GM18507 (cell line): ENCODE data around the gene COX6B1.
"Not testable (repeated sequence)": the region's sequence is repeated elsewhere in the genome, so short reads cannot be mapped to it uniquely, and the experiment has no call there.

Source experiments
- DNase-seq: peaks from one replicate; pipeline ENCODE4 v3.0.0; 2011; ENCODE audit warnings: low read depth; ENCODE audit not compliant: insufficient read length; ENCODE audit errors: extremely low spot score
- FAIRE-seq: peaks from 2 replicates; lab custom pipeline; 2011; peaks lifted over from hg19 to GRCh38; lab: Jason Lieb, UNC

The COX6B1 gene

DNA sequence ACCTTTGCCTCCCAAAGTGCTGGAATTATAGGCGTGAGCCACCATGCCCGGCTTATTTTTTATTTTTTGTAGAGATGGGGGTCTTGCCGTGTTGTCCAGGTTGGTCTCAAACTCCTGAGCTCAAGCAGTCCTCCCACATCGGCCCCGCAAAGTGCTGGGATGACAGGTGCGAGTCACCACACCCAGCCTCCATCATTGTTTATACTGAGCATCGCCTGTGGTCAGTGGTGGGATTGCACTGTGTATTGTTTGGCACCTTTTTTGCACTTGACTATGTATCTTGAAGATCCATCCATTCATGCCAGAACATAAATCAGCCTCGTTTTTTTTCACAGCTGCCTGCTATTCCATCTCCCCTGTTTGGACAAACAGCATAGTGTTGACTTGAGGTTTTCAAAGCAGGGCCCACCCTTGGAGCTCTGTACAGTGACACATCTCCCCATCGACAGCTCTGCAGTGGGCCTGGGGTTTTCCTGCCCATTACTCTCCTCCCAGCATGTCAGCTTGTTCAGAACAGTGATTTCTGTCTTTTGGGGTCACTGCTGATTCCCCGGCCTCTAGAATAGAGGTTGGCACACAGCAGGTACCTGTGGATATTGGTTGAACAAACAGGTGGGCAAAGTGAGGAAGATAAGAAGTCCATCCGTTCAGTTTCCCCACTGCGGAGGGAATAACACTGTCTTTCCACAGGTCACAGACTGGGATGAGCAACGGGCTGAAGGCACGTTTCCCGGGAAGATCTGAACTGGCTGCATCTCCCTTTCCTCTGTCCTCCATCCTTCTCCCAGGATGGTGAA lies 10.0 kb downstream of the COX6B1 start:
- FAIRE-seq, result no peak
- no peak for DNase-seq

DNA sequence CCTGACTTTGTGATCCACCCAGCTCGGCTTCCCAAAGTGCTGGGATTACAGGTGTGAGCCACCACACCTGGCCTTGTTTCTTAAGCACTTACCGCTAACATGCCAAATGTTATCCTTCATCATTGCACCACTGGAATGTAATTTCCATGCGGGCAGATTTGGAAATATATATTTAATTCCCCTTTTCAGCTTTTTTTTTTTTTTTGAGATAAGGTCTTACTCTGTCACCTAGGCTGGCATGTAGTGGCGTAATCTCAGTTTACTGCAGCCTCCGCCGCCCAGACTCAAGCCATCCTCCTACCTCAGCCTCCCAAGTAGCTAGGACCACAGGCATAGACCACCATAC lies 13.8 kb downstream of the COX6B1 start:
- no peak for FAIRE-seq
- DNase-seq, result no peak

DNA sequence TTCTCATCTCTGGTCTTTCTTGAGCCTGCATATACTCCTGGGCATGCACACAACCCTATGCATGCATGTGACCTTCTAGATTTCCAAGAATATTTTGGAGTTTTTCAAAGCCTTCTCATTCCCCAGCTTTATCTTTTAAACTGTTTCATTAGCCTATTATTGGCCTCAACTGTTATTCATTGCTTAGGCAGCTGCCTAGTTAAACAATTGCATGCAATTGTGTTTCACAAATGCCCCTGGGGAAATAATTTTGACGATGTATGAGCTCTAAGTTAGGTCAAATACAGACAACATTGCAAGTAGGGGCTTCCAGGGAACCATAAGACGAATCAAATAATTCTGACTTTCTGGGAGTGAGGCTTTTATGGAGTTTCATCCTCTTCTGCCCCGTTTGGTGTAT lies 15.9 kb downstream of the COX6B1 start:
- DNase-seq, result no peak
- no peak for FAIRE-seq

DNA sequence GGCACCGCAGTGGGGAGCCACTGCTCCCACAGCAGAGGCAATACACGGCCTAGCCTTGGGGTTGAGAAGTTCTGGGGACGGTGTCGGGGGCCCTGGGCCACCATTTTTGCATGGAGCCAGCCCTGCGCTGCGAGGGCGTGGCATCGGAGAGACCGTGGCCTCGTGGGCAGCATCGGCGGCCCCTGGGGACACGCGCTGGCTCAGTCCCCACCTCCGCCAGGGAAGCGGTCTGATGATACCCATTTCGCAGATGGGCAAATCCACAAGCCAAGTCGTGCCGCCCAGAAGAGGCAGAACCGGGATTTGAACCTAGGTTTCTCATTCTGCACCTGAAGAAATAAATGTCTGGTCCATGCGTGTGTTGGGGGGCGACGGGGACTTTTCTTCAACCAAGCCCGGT lies 17.0 kb downstream of the COX6B1 start:
- FAIRE-seq (no peak), DNase-seq (no peak)

DNA sequence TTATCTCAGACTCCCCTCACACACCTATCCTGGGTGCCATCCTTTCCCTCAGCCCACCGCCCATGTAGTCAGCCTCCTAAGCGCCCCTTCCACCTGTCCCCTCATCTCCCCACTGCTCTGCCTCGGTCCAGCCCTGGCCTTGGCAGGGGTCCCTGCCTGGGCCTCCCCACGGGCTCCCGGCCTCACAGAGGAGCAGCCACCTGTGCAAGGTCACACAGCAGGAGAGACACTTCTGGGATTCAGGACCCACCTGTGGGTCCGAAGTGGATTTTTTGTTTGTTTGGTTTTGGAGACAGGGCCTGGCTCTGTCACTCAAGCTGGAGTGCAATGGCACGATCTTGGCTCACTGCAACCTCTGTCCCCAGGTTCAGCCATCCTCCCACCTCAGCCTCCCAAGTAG lies 17.5 kb downstream of the COX6B1 start:
- FAIRE-seq (no peak), DNase-seq (no peak)

DNA sequence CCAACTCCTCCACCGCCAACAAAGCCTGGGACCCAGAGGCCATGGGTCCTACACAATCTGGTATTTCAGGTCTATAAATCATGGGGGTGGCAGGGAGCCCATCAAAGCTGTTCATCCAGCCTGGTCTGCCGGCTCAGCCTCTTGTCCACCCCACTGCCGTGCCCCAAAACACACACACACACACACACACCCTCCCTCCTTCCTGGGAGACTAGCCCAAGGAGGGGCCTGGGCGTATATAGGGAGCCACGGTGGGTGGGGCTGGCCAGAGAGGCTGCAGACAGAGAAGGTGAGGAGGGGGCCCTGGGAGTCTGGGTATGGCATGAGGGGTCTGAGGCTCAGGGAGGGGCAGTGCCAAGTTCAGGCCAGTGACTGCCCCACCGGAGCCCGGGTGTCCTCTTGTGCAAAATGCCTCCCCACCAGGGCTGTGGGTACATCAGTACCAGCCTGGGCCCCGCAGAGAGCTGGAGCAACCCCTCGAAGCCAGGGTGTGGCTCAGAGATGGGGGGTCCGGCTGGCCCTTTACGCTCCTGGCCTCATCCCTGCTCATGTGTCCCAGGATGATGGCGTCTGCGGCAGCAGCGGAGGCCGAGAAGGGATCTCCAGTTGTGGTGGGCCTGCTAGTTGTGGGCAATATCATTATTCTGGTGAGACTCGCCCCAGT lies 18.3 kb downstream of the COX6B1 start, which contains the start of gene UPK1A:
UPK1A (plus strand) TSS at position 267 of the 663 bp plus-strand sequence; CDS start at position 563, 296 bp downstream.
- FAIRE-seq (no peak), DNase-seq (no peak)

DNA sequence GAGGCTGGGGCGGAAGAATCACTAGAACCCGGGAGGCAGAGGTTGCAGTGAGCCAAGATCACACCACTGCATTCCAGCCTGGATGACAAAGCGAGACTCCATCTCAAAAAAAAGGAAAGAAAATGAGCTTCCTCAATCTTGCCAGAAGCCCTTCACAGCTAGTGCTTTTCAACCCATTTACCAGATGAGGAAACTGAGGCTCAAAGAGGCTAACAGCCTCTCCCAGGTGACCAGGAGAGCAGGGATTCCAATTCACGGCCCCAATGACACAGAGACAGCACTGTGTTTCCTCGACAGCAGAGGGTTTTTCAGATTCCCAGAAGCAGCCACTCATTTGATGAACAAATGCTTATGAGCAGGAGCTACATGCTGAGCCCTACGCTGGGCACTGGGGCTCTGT lies 21.4 kb downstream of the COX6B1 start:
- DNase-seq (no peak), FAIRE-seq (no peak)

DNA sequence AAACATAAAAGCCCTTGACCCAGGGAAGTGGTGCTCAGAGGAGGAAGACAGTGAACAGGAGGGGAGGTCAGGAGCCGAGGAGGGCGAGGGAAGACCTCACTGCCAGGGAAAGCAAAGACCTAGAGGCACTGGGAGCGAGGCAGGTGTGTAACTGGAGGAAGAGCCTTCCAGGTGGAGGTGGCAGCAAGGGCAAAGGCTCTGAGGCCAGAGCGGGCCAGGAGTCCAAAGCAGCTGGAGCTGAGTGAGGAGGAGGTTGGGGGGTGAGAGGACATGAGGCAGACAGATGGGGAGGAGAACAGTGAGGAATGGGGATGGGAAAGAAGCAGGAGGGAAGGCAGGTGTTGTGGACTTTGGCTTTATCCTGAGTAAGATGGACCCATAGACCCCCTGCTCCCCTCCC lies 21.9 kb downstream of the COX6B1 start:
- DNase-seq, result no peak

DNA sequence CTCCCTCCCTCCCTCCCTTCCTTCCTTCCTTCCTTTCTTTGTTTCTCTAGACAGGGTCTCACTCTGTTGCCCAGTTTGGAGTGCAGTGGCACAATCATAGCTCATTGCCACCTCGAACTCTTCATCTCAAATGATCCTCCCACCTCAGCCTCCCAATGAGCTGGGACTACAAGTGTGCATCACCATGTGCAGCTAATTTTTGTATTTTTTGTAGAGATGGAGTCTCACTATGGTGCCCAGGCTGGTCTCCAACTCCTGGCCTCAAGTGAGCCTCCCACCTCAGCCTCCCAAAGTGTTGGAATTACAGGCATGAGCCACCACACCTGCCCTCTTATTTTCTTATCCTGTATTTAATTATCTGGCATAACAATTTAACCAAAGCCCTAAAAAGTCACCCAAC lies 22.6 kb downstream of the COX6B1 start:
- DNase-seq (no peak), FAIRE-seq (no peak)

More for the DNA sequence above, 21.9 kb downstream of the COX6B1 start:
- FAIRE-seq, result no peak

DNA sequence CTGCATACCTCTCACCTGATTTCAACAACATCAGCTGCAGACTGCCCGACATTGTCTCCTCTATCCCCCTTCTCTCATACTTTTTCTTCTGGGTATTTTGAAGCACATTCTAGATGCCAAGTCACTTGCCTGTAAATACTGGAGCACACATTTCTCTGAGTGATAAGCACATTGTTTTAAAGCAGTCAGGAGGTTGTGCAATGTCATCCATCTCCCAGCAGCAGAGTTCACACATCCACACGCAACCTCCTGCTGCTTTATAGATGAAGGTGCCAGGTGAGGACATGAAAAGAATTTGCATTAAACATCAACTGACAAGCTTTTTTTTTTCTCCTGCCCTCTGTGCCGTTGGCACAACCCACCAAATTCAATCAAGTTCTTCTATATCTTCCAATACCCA lies 23.7 kb downstream of the COX6B1 start:
- no peak for DNase-seq
- FAIRE-seq, result no peak

DNA sequence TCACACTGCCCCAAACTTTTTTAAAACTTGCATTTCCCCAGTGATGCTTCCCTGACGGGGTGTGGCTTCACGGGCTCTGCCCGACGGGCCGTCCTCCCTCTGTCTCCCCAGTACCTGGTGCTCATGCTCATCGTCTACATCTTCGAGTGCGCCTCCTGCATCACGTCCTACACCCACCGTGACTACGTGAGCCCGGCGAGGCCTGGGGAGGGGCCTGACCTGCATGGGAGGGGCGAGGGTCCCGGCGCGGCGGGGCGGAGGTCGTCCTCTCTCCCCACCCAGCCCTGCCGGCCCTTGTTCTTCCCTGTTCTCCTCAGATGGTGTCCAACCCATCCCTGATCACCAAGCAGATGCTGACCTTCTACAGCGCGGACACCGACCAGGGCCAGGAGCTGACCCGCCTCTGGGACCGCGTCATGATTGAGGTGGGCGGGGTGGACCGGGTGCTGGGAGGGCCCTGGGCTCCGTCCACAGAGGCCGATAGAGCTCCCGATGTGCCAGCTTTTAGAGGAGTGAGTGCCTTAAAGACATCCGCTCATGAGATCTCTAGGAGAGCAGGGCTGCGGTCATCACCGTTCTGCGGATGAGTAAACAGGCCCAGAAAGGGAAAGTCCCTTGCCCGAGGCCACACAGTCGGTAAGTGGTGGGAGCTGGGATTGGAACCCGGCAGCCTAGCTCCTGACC lies 25.1 kb downstream of the COX6B1 start:
- FAIRE-seq, result peak; percentile 80
- DNase-seq, result peak; percentile 32

DNA sequence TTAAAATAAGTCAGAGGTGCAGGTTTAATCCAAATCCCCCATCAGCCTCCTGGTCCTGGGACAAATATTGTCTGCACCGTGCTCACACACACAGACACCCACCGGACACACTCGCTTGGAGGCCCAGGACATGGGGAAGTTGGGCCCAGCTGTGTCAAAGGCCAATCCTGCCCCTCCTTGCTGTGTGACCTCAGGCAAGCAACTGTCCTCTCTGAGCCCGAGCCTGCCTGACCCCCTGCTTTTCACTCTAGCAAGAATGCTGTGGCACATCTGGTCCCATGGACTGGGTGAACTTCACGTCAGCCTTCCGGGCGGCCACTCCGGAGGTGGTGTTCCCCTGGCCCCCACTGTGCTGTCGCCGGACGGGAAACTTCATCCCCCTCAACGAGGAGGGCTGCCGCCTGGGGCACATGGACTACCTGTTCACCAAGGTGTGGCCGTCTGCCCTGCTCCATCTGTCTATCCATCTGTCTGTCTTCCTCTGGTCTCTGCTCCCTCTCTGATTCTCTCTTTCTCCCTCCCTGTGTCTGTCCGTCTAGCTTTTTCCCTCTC lies 27.5 kb downstream of the COX6B1 start:
- DNase-seq (no peak), FAIRE-seq (no peak)

DNA sequence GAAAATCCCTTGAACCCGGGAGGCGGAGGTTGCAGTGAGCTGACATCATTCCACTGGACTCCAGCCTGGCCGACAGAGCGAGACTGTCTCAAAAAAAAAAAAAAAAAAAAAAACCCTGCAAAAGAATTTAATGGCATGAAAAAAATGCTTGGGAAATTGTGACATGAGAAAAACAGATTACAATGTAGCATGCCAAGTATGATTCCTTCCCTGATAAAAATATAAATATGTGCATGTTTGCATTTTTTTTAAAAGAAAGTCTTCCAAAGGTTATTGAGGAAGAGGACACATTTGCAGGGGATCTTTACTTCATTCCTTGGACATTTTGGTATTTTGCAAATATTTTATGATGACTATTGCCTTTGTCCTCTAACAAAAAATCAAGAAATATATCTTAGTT lies 41.7 kb downstream of the COX6B1 start:
- no peak for FAIRE-seq
- no peak for DNase-seq

DNA sequence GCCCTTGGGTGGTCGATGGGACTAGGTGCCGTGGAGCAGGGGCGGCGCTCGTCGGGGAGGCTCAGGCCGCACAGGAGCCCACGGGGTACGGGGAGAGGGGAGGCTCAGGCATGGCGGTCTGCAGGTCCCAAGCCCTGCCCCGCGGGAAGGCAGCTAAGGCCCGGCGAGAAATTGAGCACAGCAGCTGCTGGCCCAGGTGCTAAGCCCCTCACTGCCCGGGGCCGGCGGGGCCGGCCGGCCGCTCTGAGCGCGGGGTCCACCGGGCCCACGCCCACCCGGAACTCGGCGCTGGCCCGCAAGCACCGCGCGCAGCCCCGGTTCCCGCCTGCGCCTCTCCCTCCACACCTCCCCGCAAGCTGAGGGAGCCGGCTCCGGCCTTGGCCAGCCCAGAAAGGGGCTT lies 43.0 kb downstream of the COX6B1 start:
- DNase-seq, FAIRE-seq: not testable (repeated sequence)

DNA sequence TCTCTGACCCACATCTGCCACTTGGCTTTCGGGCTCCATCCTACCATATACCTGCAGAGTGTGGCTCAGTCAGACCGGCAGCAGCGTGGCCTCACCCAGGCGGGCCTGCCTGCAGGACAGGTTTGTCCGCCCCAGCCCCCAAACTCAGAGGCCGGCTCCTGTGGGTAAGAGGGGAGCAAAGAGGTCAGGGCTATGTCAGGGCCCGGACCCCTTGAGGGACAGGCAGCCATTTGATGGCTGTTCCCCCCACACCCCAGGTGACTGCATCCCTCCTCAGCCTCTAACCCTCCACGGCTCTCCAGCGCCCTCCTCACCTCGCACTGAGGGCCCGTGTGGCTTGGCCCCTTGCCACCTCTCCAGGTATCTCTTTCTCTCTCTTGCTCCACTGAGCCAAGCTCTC lies 43.9 kb downstream of the COX6B1 start:
- FAIRE-seq (no peak), DNase-seq (no peak)

DNA sequence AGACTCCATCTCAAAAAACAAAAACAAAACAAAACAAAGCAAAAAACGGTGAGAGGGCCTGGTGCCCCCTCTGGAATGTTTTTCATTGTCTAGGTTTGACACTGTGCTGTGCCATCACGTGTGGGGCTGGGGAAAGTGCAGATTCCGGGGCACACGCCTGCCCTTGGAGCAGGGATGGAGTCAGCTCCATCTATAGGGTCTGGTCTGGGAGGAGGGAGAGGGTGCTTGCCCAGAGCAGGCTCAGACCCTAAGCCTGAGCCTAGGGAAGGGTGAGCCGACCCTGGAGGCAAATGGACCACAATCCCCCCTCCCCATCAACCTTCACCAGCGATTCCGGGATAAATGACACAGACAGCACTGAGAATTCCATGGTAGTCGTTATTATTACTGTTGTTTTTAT lies 45.3 kb downstream of the COX6B1 start:
- DNase-seq (no peak), FAIRE-seq (no peak)

DNA sequence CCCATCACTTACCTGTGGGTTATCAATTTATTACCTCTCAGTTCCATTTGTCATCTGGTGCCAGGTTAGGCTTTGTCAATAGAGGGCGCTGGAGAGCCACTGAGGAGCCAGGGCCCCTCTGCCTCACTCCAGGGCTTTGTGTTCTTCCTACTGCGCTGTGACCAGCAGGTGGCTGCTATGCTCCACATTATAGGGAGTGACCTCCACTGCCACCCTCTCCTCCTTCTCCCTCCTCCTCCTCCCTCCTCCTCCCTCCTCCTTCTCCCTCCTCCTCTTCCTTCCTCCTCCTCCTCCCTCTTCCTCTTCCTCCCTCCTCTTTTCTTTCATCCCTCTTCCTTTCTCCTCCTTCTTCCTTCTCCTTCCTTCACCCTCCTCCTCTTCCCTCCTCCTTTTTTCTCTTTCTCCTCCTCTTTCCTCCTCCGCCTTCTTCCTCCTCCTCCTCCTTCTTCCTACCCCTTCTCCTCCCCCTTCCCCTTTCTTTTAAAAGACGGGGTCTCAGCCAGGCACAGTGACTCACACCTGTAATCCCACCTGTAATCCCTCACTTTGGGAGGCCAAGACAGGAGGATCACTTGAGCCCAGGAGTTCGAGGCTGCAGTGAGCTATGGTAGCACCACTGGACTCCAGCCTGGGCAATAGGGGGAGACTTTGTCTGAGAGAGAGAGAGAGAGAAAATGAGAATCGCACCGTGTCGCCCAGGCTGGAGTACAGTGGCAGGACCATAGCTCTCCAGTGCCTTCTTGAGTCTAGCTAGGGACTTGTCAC lies 45.9 kb downstream of the COX6B1 start:
- DNase-seq (peak; percentile 80), FAIRE-seq (peak; percentile 96)

DNA sequence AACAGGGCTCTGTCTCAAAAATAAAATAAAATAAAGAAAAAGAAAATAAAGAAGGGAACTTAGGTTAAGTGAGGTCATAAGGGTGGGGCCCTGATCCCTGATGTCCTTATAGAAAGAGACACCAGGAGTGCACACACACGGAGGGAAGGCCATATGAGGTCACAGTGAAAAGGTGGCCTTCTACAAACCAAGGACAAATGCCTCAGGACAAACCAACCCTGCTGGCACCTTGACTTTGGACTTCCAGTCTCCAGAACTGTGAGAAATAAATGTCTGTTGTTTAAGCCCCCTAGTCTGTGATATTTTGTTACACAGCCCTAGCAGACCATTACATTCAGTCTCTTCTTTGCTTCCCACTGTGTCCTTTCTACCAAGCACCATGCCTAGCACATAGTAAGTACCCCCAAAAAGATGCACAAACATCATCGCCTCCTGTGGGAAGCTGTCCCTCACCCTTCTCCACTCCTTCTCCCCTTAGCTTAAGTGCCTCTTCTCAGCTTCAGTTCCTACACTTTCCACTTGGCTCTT lies 47.8 kb downstream of the COX6B1 start:
- FAIRE-seq (no peak), DNase-seq (no peak)

DNA sequence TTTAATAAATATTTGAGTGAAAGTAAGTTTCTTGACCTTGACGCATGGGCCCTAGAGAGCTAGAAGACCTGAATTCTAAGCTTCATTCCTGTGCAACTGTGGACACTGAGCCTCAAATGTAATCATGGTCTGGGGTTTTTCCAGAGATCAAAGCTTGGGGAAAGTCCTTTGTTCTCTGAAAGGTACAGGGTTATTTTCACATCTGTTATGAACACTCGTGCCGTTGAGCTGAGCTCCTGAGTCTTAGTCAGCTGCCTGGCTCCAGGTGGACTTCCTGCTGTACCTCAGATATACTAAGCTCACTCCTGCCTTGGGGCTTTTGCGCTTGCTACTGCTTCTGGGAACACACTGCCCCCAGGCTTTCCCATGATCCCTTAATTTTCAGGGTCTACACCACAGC lies 48.7 kb downstream of the COX6B1 start:
- DNase-seq, result no peak
- FAIRE-seq, result peak; percentile 65
